IgD-negative memory B cell (primary cell): ENCODE results near the gene SLC17A9. TPM values are rescaled to one million over a fixed set of nuclear protein-coding genes. Genes with fewer than 3 reads are reported as not detected.

Experiments used
- H3K27ac Mint-ChIP-seq, 3 donors: one replicate each; pipeline ENCODE4 v1.8.0; 2020 to 2022; ENCODE audit warnings: mild to moderate bottlenecking in 3 of 3, mixed read lengths in 3 of 3, moderate library complexity in 1 of 3
- H3K27me3 Mint-ChIP-seq: one replicate; pipeline ENCODE4 v1.8.0; 2021; ENCODE audit warnings: mixed read lengths
- H3K36me3 Mint-ChIP-seq: one replicate; pipeline ENCODE4 v1.8.0; 2020; ENCODE audit warnings: mild to moderate bottlenecking, mixed read lengths
- H3K4me1 Mint-ChIP-seq, 3 donors: one replicate each; pipeline ENCODE4 v1.8.0; 2020 to 2022; ENCODE audit warnings: mixed read lengths in 3 of 3, mild to moderate bottlenecking in 1 of 3
- H3K4me3 Mint-ChIP-seq, 4 donors: one replicate each; pipeline ENCODE4 v1.8.0; 2020 to 2022; ENCODE audit warnings: mild to moderate bottlenecking in 4 of 4, mixed read lengths in 4 of 4, moderate library complexity in 3 of 4
- H3K9me3 Mint-ChIP-seq, 3 donors: one replicate each; pipeline ENCODE4 v1.8.0; 2020 to 2021; ENCODE audit warnings: mixed read lengths in 3 of 3, mild to moderate bottlenecking in 1 of 3
- polyA plus RNA-seq: library from polyadenylated mRNA; unstranded; fragments of 300-500 nt; fragmentation: Illumina TruSeq; gene quantifications from one replicate; pipeline ENCODE4 v1.2.3, GENCODE V29; 2021

Gene SLC17A9
- polyA plus RNA-seq, 1 donor from 2014 or later: 4.1 TPM

- peak overlapping the region in 3 of 4 donors; percentile 67 to 80 (median 76) for H3K4me3 Mint-ChIP-seq
- H3K27ac Mint-ChIP-seq: peak overlapping the region in 2 of 3 donors; percentile 91 to 96
Measured at GRCh38 chr20:63008541-63009044, 56.1 kb downstream of the SLC17A9 start.

GRCh38 chr20:63009045-63009961, 56.8 kb downstream of the SLC17A9 start:
- peaks cover 4 to 22% (median 19%) of the 10 kb centered on the region in 3 donors for H3K9me3 Mint-ChIP-seq
- H3K4me3 Mint-ChIP-seq: peak overlapping the region in 3 of 4 donors; percentile 76 to 97 (median 80)
- H3K27me3 Mint-ChIP-seq: peaks cover 48% of the 10 kb centered on the region
- peaks cover 7 to 15% (median 10%) of the 10 kb centered on the region in 3 donors for H3K4me1 Mint-ChIP-seq
- peak overlapping the region; percentile 73 to 96 (median 91) for H3K27ac Mint-ChIP-seq
- no peaks in the 10 kb centered on the region for H3K36me3 Mint-ChIP-seq

More at GRCh38 chr20:63008541-63009044, 56.1 kb downstream of the SLC17A9 start:
- Mint-ChIP-seq H3K9me3 (peaks cover 0 to 17% (median 12%) of the 10 kb centered on the region in 3 donors), H3K27me3 (peaks cover 46% of the 10 kb centered on the region), H3K4me1 (peaks cover 8 to 15% (median 10%) of the 10 kb centered on the region in 3 donors), H3K36me3 (no peaks in the 10 kb centered on the region)

DNA sequence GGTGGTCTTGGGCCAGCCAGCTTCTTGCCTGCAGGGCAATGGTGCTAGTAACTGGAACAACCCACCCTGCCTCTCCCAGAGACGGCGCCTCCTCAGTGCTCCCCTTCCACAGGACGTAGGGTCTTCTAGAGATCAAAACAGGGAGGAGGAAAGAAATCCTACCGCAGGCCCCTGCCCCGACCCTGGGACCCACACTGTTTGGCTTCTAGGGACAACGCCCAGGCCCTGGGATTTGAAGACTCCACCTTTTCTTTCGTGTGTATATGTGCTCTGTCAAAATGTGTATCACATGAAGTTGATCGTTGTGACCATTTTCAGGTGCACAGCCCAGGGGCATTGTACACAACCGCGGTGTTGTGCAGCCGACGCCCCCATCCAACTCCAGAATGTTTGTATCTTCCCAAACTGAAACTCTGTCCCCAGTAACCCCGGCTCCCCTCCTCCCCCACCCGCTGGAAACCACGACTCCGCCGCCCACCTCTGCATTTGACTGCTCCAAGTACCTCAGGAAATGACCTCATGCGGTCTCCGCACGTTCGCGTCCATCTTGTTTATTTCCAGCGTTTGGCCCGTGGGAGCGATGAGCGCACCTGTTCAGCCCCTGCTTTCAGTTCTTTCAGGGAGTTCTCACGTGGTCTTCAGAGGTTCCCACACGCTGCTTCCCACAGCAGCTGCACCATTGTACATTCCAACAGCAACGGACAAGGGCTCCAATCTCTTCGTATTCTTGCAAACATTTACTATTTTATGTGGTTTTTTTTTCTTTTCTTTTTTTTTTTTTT, 57.7 kb downstream of the SLC17A9 start:
- Mint-ChIP-seq H3K9me3 (peaks cover 4 to 27% (median 19%) of the 10 kb centered on the region in 3 donors), H3K27ac (peak overlapping the region; percentile 73 to 97 (median 86)), H3K36me3 (no peaks in the 10 kb centered on the region), H3K4me3 (peak overlapping the region; percentile 72 to 97 (median 84)), H3K27me3 (peaks cover 52% of the 10 kb centered on the region), H3K4me1 (peaks cover 7 to 12% (median 10%) of the 10 kb centered on the region in 3 donors)

DNA sequence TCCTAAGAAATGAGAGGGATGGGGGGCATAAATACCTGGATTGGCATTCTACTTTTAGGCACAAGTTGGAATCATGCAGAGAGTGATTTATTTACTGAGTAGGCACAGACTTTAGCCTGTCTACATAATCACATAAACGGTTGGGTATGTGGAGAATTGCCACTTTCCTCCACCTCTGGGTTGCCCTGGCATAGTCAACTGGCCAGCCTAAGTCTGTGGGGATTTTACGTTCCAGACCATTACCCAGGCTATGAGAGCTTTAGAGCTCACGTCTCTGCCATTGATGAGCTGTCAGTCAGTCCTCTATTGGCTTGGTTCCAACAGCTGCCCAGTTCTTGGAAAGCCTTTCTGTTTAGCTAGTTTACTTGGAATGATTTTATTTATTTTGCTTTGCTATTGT, 59.3 kb downstream of the SLC17A9 start:
- H3K4me3 Mint-ChIP-seq: peak overlapping the region in 2 of 4 donors; percentile 24 to 66
- peaks cover 4 to 28% (median 19%) of the 10 kb centered on the region in 3 donors for H3K9me3 Mint-ChIP-seq
- peaks cover 62% of the 10 kb centered on the region for H3K27me3 Mint-ChIP-seq
- peaks cover 8 to 12% (median 10%) of the 10 kb centered on the region in 3 donors for H3K4me1 Mint-ChIP-seq
- H3K36me3 Mint-ChIP-seq: no peaks in the 10 kb centered on the region
- peak overlapping the region in 1 of 3 donors; percentile 42 for H3K27ac Mint-ChIP-seq

DNA sequence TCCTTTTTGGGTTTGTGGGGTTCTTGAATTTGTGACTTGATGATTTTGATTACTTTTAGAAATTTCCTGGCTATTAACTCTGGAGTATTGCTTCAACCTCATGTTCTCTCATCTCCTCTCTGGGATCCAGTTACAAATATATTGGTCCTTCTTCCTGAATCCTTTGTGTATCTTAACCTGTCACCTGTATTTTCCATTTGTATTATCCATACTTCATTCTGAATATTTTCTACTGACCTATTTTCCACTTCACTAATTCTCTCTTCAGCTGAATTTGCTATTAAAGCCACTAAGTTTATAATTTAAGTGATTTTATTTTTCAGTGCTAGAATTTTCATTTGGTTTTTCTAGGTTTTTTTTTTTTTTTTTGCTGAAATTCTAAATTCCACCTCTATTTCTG, 60.7 kb downstream of the SLC17A9 start:
- Mint-ChIP-seq H3K4me3 (peak overlapping the region in 1 of 4 donors; percentile 4), H3K27me3 (peaks cover 57% of the 10 kb centered on the region), H3K27ac (peak overlapping the region in 1 of 3 donors; percentile 28), H3K4me1 (peaks cover 8 to 12% (median 10%) of the 10 kb centered on the region in 3 donors), H3K9me3 (peaks cover 4 to 28% (median 19%) of the 10 kb centered on the region in 3 donors), H3K36me3 (no peaks in the 10 kb centered on the region)

DNA sequence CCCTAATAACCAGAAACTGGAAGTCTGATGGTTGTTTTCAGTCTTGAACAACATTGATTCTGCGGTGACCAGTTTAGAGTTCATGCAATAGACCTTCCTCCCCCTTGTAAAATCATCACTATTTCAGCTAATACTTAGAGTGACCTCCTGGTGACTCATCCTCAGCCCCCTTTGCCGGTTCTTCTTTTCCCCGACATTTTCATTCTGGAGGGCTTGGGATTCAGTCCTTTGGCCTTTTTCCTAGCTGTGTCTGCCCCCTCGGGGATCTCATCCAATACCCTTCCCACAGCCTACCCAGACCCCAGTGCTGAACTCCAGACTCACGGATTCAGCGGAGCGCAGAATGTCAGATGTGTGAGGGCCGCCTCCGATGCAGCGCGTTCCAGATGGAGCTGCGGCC, 61.8 kb downstream of the SLC17A9 start:
- peaks cover 6 to 7% (median 6%) of the 10 kb centered on the region in 3 donors for H3K4me1 Mint-ChIP-seq
- peaks cover 3% of the 10 kb centered on the region for H3K36me3 Mint-ChIP-seq
- H3K9me3 Mint-ChIP-seq: peaks cover 4 to 32% (median 20%) of the 10 kb centered on the region in 3 donors
- H3K27me3 Mint-ChIP-seq: peaks cover 52% of the 10 kb centered on the region
- peak overlapping the region in 2 of 3 donors; percentile 32 to 74 for H3K27ac Mint-ChIP-seq
- no peak overlapping the region for H3K4me3 Mint-ChIP-seq

GRCh38 chr20:63014710-63015109, 62.2 kb downstream of the SLC17A9 start:
- peaks cover 6 to 7% (median 6%) of the 10 kb centered on the region in 3 donors for H3K4me1 Mint-ChIP-seq
- peak overlapping the region in 1 of 3 donors; percentile 74 for H3K27ac Mint-ChIP-seq
- peaks cover 52% of the 10 kb centered on the region for H3K27me3 Mint-ChIP-seq
- peaks cover 4 to 36% (median 24%) of the 10 kb centered on the region in 3 donors for H3K9me3 Mint-ChIP-seq
- H3K4me3 Mint-ChIP-seq: peak overlapping the region in 1 of 4 donors; percentile 47
- peaks cover 3% of the 10 kb centered on the region for H3K36me3 Mint-ChIP-seq

DNA sequence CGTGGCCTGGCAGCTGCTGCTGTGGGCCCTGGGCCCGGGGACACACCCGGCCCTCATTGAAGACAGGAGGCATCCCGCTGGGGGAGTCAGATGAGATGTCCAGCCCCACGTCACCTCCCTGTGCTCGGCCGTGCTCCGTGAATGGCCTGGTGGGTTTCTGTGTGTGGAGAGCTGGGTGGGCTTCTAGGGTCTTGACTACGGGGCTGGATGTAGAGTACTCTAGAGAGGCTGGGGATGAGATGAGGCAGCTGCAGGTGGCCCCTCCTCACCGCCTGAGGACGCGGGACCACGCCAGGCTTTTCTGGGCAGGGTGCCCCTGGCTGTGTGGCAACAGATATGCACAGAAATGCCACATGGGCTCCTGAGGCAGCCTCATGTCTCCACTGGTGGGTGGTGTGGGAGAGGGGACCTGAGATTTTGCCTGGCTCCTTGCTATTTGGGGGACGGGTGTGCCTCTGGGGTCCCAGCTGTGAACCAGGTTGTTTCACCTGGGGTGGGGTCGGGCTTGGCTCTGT, 62.7 kb downstream of the SLC17A9 start:
- peaks cover 53% of the 10 kb centered on the region for H3K27me3 Mint-ChIP-seq

DNA sequence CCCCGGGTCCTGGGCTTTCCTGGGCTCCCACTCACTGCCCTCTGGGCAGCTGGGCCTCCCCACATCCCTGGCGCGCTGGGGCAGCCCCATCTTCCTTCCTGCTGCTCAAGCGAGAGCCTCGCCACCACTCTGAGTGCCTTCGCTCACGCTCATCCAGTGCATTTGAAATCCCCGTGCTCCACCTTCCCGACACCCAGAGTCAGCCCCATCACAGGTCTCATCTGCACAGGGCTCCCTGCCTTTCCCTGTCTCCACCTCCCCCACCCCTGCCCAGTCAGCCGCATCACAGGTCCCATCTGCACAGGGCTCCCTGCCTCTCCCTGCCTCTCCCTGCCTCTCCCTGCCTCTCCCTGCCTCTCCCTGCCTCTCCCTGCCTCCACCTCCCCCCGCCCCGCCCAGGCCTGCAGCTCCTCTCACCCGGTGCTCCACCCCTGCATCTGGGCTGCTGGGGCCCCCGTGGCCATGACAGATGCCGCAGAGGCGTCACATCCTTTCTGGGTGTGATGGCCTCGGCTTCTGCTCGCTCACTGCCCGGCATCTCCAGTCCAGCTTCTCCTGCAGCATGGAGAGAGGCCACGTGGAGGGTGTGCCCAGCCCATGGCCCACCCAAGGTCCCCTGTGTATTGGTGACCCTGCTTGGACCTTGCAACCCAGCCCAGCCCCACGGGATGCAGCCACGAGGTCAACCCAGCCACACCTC, 63.3 kb downstream of the SLC17A9 start:
- Mint-ChIP-seq H3K36me3 (peaks cover 3% of the 10 kb centered on the region), H3K27me3 (peaks cover 52% of the 10 kb centered on the region), H3K4me3 (no peak overlapping the region), H3K27ac (no peak overlapping the region), H3K4me1 (peaks cover 0 to 2% (median 2%) of the 10 kb centered on the region in 3 donors), H3K9me3 (peaks cover 8 to 35% (median 24%) of the 10 kb centered on the region in 3 donors)

More for the DNA sequence above, 62.7 kb downstream of the SLC17A9 start:
- Mint-ChIP-seq H3K27ac (no peak overlapping the region), H3K4me3 (no peak overlapping the region), H3K36me3 (peaks cover 3% of the 10 kb centered on the region), H3K4me1 (peaks cover 3 to 5% (median 4%) of the 10 kb centered on the region in 3 donors), H3K9me3 (peaks cover 5 to 37% (median 24%) of the 10 kb centered on the region in 3 donors)

GRCh38 chr20:63016514-63017075, 64.1 kb downstream of the SLC17A9 start:
- Mint-ChIP-seq H3K9me3 (peaks cover 8 to 32% (median 24%) of the 10 kb centered on the region in 3 donors), H3K27me3 (peaks cover 46% of the 10 kb centered on the region), H3K4me3 (no peak overlapping the region), H3K27ac (no peak overlapping the region), H3K36me3 (peaks cover 3% of the 10 kb centered on the region), H3K4me1 (peaks cover 0 to 2% (median 0%) of the 10 kb centered on the region in 3 donors)

- H3K4me1 Mint-ChIP-seq: peaks cover 0 to 2% (median 0%) of the 10 kb centered on the region in 3 donors
- H3K36me3 Mint-ChIP-seq: peaks cover 3% of the 10 kb centered on the region
- H3K27me3 Mint-ChIP-seq: peaks cover 42% of the 10 kb centered on the region
- H3K27ac Mint-ChIP-seq: no peak overlapping the region
- H3K4me3 Mint-ChIP-seq: no peak overlapping the region
- H3K9me3 Mint-ChIP-seq: peaks cover 8 to 32% (median 24%) of the 10 kb centered on the region in 3 donors
Measured at GRCh38 chr20:63017076-63017825, 64.7 kb downstream of the SLC17A9 start.

DNA sequence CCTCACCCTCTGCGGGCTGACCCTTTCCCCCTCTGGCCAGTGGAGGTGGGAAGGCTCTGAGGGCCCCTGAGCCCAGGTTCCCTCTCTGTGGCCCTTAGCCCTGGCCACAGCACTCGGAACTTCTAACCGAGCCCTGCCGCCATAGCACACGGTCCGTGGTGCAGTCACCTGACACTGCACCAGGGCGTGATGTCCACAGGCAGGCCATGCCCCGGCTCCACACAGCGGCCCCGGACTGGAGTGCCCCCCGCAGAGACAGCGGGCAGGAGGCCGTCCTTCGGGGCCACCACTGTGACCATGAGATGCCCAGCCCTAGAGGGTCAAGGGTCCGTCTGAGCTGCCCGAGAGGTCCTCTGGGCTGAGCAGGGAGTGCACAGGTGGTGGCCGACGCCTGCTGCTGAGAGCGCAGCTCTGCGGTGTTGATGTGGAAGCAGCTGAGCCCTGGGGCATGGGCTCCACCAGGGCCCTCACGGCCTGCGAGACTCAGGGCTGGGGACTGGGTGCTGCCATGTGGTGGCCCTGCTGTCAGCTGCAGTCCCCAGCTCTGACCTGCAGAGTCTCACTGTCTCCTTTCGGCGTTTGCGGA, 65.4 kb downstream of the SLC17A9 start:
- Mint-ChIP-seq H3K9me3 (peaks cover 8 to 28% (median 18%) of the 10 kb centered on the region in 3 donors), H3K36me3 (peaks cover 3% of the 10 kb centered on the region), H3K27me3 (peaks cover 40% of the 10 kb centered on the region), H3K4me1 (peaks cover 0 to 2% (median 0%) of the 10 kb centered on the region in 3 donors), H3K4me3 (no peak overlapping the region), H3K27ac (peak overlapping the region in 1 of 3 donors; percentile 39)
